Measurements from ENCODE around the gene DCST2.

- no peak for TF ChIP-seq CTCF (IDR thresholded peaks at IDR 0.05)
- TF ChIP-seq POLR2AphosphoS5 (IDR thresholded peaks at IDR 0.05; ENCODE audit: low read depth, low read length), result no peak
- no peak for TF ChIP-seq EZH2phosphoT487 (IDR thresholded peaks at IDR 0.05; ENCODE audit: borderline replicate concordance, low read depth)
- no peak for TF ChIP-seq EP300 (IDR thresholded peaks at IDR 0.05; ENCODE audit: borderline replicate concordance in 1 of 2, low read depth in 1 of 2, low read length in 1 of 2)
- TF ChIP-seq RFX5 (IDR thresholded peaks at IDR 0.05; ENCODE audit: low read length), result no peak
- no peak for TF ChIP-seq RCOR1 (IDR thresholded peaks at IDR 0.05; ENCODE audit: low read length)
- TF ChIP-seq SIN3A (IDR thresholded peaks at IDR 0.05; ENCODE audit: borderline replicate concordance, low read depth, low read length), result no peak
- TF ChIP-seq RXRA (IDR thresholded peaks at IDR 0.05; ENCODE audit: borderline replicate concordance, low read depth), result no peak
- TF ChIP-seq TAF1 (IDR thresholded peaks at IDR 0.05; ENCODE audit: borderline replicate concordance, low read depth, low read length), result no peak
- no peak for TF ChIP-seq REST (IDR thresholded peaks at IDR 0.05; ENCODE audit: low read depth, low read length)
- no peak for TF ChIP-seq RAD21 (IDR thresholded peaks at IDR 0.05; ENCODE audit: low read length)
- TF ChIP-seq FOXM1 (IDR thresholded peaks at IDR 0.05; ENCODE audit: low read depth), result no peak
Observed at GRCh38 chr1:155029513-155030242, 3.9 kb downstream of the DCST2 start.
